ENCODE measurements around the gene ENDOU.

Gene ENDOU

DNA sequence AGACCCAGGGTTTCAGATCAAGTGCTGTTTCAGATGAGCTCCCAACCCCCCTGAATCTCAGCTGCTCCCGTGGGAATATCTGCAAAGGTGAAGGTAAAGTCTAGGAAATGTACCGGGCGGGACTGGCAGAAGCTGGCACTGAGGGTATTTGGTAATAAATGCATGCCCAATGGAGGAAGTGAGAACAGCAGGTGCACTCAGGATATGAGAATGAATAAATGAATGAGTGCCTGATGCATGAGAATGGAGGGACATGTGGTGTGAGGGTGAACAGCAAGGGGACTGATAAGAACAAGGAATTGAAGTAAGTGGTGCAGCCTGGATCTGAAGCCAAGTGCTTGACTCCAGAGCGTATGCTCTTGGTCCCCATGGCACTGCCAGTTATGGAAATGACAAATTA, 21.8 kb upstream of the ENDOU start:
- no peak overlapping the region for H3K4me3 ChIP-seq (ENCODE audit: low read depth, low read length)
- DNase-seq (ENCODE audit: low read depth) = no peak
- TF ChIP-seq, protein P1, sequence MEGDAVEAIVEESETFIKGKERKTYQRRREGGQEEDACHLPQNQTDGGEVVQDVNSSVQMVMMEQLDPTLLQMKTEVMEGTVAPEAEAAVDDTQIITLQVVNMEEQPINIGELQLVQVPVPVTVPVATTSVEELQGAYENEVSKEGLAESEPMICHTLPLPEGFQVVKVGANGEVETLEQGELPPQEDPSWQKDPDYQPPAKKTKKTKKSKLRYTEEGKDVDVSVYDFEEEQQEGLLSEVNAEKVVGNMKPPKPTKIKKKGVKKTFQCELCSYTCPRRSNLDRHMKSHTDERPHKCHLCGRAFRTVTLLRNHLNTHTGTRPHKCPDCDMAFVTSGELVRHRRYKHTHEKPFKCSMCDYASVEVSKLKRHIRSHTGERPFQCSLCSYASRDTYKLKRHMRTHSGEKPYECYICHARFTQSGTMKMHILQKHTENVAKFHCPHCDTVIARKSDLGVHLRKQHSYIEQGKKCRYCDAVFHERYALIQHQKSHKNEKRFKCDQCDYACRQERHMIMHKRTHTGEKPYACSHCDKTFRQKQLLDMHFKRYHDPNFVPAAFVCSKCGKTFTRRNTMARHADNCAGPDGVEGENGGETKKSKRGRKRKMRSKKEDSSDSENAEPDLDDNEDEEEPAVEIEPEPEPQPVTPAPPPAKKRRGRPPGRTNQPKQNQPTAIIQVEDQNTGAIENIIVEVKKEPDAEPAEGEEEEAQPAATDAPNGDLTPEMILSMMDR (IDR thresholded peaks at IDR 0.05; ENCODE audit: low read depth, low read length, missing control alignments) = no peak

DNA sequence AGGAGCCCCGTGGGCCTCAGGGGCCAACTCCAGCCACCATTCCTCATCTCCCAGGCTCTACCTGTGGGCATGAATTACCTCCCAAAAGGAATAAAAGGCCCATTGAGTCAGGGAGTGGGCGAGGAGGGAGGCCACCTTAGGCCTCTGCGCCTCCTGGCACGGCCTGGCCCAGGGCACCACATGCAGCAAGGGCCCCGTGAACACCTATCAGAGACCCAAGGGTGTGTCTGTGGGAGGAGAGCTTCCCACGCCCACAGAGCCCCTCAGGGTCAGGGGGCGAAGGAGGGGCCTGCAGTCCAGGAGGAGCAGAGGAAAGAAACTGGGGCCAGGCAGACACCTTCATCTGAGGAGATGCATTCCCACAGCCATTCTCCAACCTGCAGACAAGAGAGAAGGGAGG, 21.2 kb upstream of the ENDOU start:
- DNase-seq (ENCODE audit: low read depth) = no peak

DNA sequence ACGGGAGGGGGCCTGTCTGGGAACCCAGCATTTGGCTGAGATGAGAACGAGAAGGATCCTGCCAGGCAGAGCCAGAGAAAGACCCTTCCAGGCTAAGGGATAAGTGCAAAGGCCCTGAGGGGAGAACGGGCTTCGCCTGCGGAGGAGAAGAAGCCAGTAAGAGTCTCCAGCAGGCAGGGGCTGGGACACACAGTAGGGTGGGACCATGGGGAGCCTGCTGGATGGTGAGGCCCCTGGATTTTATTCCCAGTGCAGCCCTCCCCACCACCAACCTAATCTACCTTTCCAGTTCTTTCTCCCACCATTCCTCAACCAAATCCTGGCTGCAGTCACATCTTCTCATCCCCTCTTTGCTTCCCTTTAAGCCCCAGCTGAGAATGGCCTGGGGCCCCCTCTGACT, 20.8 kb upstream of the ENDOU start:
- DNase-seq (ENCODE audit: low read depth) = no peak
- TF ChIP-seq, protein P1 (IDR thresholded peaks at IDR 0.05; ENCODE audit: low read depth, low read length, missing control alignments) = no peak
- H3K4me3 ChIP-seq (ENCODE audit: low read depth, low read length) = no peak overlapping the region

More for the DNA sequence above, 21.2 kb upstream of the ENDOU start:
- H3K4me3 ChIP-seq (ENCODE audit: low read depth, low read length) = no peak overlapping the region
- TF ChIP-seq, protein P1 (IDR thresholded peaks at IDR 0.05; ENCODE audit: low read depth, low read length, missing control alignments) = no peak

DNA sequence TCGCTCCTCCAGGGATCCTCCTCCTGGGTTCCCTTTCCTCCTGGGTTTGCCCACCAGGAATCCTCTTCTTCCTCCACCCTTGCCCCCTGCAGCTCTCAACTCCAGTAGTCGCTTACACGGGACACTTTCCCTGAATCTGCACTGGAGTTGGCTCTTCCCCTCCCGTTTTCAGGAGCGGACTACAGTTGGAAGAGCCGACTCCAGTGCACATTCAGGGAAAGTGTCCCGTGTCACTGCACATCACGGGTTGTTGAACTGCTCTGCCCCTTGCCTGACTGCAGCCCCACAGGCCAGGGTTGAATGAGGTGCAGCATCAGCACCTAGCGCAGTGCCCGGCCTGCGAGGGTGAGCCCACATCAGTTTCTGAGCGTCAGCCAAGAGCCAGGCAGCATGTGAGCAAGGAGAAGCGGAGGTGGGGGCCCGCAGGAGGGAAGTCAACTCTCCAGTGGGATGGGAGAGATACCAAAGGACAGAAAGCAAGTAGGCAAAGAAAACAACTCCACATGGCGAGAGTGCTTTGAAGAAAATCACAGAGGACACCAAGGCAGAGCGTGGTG, 20.3 kb upstream of the ENDOU start:
- no peak for DNase-seq (ENCODE audit: low read depth)
- TF ChIP-seq, protein P1 (IDR thresholded peaks at IDR 0.05; ENCODE audit: low read depth, low read length, missing control alignments) = no peak
- no peak overlapping the region for H3K4me3 ChIP-seq (ENCODE audit: low read depth, low read length)

DNA sequence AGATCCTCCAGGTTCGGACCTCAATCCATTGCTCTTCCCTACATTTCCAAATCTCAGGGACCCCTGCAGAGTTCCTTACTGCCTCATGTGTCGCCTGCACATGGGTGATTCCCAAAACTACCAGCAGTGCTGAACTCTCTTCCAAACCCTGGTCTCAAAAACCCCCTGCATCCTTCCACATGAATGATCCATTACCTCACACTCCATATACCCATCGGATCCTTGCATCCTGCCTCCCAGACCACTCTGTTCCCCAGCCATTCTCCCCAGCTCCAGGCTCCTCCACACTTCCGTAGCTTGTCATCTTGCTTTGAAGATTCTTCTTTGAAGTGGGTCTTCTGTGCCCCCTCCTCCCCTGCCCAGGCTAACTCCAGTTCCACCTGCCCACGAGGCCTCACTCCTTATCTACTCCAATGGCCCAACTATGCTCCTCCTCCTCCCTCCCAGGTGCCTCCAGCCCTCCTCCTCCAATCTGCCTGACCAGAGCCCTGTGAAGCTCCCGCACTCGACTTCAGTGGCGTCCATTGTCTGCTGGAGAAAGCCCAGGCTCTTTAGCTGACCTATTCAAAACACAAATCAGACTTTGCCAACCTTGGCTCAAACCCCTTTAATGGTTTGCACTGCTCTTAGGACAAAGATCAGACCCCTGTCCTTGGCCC, 19.6 kb upstream of the ENDOU start:
- DNase-seq (ENCODE audit: low read depth) = no peak
- no peak overlapping the region for H3K4me3 ChIP-seq (ENCODE audit: low read depth, low read length)
- TF ChIP-seq, protein P1 (IDR thresholded peaks at IDR 0.05; ENCODE audit: low read depth, low read length, missing control alignments) = no peak

DNA sequence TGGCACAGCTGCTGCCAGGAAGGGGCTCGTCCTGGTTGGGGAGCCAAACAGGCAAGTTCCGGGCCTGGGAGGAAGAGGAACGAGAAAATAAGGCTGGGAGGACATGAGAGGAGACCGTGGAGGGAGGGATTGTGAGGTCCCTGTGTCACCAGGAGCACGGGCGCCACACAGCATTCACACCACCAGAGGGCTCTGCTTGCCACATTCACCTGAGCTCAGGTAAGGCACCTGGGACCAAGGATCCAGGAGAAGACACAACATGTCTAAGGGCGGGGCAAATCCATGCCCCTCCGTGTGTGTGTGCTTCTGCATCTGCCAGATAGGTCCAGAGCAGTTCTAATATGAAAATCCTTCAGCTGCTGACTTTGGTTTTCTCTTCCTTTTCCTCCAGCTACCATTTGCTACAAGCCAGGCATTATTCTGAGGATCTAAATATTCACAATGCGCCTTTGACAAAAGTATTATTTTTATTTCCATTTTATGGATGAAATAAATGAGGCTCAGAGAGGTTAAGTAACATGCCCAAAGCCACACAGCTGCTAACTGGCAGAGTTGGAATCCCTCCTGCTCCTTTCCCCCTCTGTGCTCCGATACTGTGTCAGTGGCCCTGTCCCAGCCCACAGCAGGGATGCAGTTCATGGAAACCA, 18.8 kb upstream of the ENDOU start:
- DNase-seq (ENCODE audit: low read depth) = no peak
- H3K4me3 ChIP-seq (ENCODE audit: low read depth, low read length) = no peak overlapping the region
- TF ChIP-seq, protein P1 (IDR thresholded peaks at IDR 0.05; ENCODE audit: low read depth, low read length, missing control alignments) = peak; percentile 76

Data from GM12864 (cell line).